HG03520 (cell line): ENCODE results near the gene TPCN2.
A peak's percentile ranks its signal among the peaks of the same experiment; 100 is the strongest.

ENCODE experiments used
- ATAC-seq: cut with Tn5 transposase; IDR thresholded peaks from one replicate; pipeline ENCODE4 v1.9.1; 2021; ENCODE audit warnings: mild to moderate bottlenecking, moderate library complexity; ENCODE audit not compliant: unreplicated experiment

The TPCN2 gene

GRCh38 chr11:69055598-69056516, 7.1 kb downstream of the TPCN2 start:
- ATAC-seq, result peak; percentile 48

GRCh38 chr11:69057236-69057635, 8.5 kb downstream of the TPCN2 start:
- no peak for ATAC-seq

- ATAC-seq, result no peak
Measured at GRCh38 chr11:69057801-69058200, 9.1 kb downstream of the TPCN2 start.

GRCh38 chr11:69058511-69059270, 10.0 kb downstream of the TPCN2 start:
- no peak for ATAC-seq

- ATAC-seq, result no peak
Measured at GRCh38 chr11:69059429-69059828, 10.7 kb downstream of the TPCN2 start.

GRCh38 chr11:69059985-69060384, 11.3 kb downstream of the TPCN2 start:
- no peak for ATAC-seq

GRCh38 chr11:69060806-69061712, 12.3 kb downstream of the TPCN2 start:
- ATAC-seq, result no peak

- no peak for ATAC-seq
Measured at GRCh38 chr11:69061713-69062053, 13.0 kb downstream of the TPCN2 start.

- ATAC-seq, result no peak
Measured at GRCh38 chr11:69062169-69062855, 13.6 kb downstream of the TPCN2 start.

- no peak for ATAC-seq
Measured at GRCh38 chr11:69062873-69063651, 14.3 kb downstream of the TPCN2 start.

GRCh38 chr11:69063652-69064260, 15.0 kb downstream of the TPCN2 start:
- no peak for ATAC-seq

- ATAC-seq, result no peak
Measured at GRCh38 chr11:69064394-69064957, 15.7 kb downstream of the TPCN2 start.

- ATAC-seq, result no peak
Measured at GRCh38 chr11:69065147-69065710, 16.5 kb downstream of the TPCN2 start.

GRCh38 chr11:69066122-69067112, 17.7 kb downstream of the TPCN2 start:
- ATAC-seq, result no peak

GRCh38 chr11:69067200-69067599, 18.5 kb downstream of the TPCN2 start:
- ATAC-seq, result no peak

- ATAC-seq, result no peak
Measured at GRCh38 chr11:69071086-69071800, 22.5 kb downstream of the TPCN2 start.

- ATAC-seq, result no peak
Measured at GRCh38 chr11:69071956-69072355, 23.2 kb downstream of the TPCN2 start.
